ENCODE data around the gene GFRA1. TPM values are rescaled to one million over a fixed set of nuclear protein-coding genes. Genes with fewer than 3 reads are reported as not detected.

The GFRA1 gene
- total and polyA plus RNA-seq, 12 donors, result 0.38 to 9.3 (median 1.7) TPM

DNA sequence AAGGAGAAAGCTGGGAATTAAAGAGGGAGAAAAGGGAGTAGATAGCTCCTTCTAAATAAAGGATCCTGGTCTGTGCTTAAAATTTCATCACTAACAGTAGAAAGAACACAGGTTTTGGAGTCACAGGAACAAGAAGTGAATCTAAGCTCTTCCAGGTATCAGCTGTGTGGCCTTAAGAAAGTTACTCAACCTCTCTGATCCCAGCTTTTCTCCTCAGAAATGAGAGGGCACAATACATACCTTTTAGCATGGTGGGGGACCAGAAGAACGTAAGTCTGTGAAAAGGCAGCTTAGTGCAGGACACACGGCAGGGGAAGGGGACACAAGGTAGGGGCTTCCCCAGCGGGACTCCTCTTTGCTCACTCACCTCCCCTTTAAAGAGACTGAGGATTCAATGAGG, 13.4 kb downstream of the GFRA1 start:
- Histone ChIP-seq H3K9me3 (no peaks in the 10 kb centered on the region), H3K27ac (no peak overlapping the region), H3K4me1 (no peaks in the 10 kb centered on the region), H3K4me3 (no peak overlapping the region), H3K36me3 (no peaks in the 10 kb centered on the region), H3K27me3 (peaks cover 0 to 21% (median 9%) of the 10 kb centered on the region in 7 donors)
- 84 to 93% methylated on average over 3 of the region's 3 CpGs for WGBS, 2 donors
- ATAC-seq, result no peak
- TF ChIP-seq, protein P1, sequence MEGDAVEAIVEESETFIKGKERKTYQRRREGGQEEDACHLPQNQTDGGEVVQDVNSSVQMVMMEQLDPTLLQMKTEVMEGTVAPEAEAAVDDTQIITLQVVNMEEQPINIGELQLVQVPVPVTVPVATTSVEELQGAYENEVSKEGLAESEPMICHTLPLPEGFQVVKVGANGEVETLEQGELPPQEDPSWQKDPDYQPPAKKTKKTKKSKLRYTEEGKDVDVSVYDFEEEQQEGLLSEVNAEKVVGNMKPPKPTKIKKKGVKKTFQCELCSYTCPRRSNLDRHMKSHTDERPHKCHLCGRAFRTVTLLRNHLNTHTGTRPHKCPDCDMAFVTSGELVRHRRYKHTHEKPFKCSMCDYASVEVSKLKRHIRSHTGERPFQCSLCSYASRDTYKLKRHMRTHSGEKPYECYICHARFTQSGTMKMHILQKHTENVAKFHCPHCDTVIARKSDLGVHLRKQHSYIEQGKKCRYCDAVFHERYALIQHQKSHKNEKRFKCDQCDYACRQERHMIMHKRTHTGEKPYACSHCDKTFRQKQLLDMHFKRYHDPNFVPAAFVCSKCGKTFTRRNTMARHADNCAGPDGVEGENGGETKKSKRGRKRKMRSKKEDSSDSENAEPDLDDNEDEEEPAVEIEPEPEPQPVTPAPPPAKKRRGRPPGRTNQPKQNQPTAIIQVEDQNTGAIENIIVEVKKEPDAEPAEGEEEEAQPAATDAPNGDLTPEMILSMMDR (IDR thresholded peaks at IDR 0.05), result no peak
- intact Hi-C loops (cut with DNase I), result no loop called here
- no peak for DNase-seq

DNA sequence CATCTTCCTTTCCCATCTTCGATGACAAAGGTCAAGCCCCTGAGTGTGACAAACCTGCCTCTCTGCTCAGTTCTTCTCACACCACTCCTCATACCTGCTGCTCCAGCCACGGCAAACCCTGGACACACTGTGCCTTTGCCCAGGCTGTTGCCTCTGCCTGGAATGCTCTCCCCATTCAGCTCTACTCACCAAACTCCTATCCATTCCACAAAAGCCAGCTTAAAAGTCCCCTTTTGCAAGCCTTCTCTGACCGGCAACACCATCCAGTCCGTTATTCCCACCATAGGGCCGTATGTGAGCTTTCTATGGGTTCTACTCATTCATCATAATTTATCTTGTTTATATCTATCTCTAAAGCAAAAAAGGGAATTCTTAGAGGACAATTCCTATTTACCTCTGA, 15.2 kb downstream of the GFRA1 start:
- ATAC-seq (no peak), DNase-seq (no peak)
- no peaks in the 10 kb centered on the region for H3K4me1 ChIP-seq
- TF ChIP-seq, protein P1 (IDR thresholded peaks at IDR 0.05), result no peak
- no peak overlapping the region for H3K27ac ChIP-seq
- H3K4me3 ChIP-seq, result no peak overlapping the region
- intact Hi-C loops (cut with DNase I), result no loop called here
- peaks cover 0 to 21% (median 9%) of the 10 kb centered on the region in 7 donors for H3K27me3 ChIP-seq
- WGBS, 2 donors, result 92 to 94% methylated on average over 5 of the region's 5 CpGs
- no peaks in the 10 kb centered on the region for H3K36me3 ChIP-seq
- H3K9me3 ChIP-seq, result no peaks in the 10 kb centered on the region

DNA sequence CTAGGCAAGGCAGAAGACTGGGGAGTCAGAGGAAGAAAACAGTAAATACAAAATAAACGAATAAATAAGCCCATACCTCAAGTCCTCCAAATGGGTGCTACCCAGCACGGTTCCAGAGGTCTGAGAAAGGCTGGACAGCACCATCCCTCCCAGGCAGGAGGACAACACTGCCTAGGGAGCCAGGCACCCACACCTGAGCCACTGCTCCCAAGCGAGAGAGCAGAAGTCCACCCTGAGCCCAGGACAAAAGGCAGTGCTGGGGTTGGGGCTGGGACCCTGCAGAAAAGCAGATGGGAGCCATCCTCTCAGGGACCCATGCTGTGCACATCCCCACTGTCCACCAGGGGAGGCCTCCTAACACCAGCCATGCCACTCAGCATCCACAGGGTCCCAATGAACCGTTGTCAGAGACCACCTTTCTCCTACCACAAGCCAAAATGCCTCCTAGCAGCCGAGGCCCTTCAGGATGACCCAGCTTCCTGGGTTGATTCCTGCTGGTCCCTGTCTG, 16.2 kb downstream of the GFRA1 start:
- Histone ChIP-seq H3K4me3 (no peak overlapping the region), H3K4me1 (no peaks in the 10 kb centered on the region), H3K27me3 (peaks cover 0 to 21% (median 9%) of the 10 kb centered on the region in 7 donors), H3K9me3 (no peaks in the 10 kb centered on the region), H3K27ac (no peak overlapping the region), H3K36me3 (no peaks in the 10 kb centered on the region)
- intact Hi-C loops (cut with DNase I), result no loop called here
- no peak for DNase-seq
- no peak for ATAC-seq
- 55 to 80% methylated on average over 5 of the region's 5 CpGs for WGBS, 2 donors
- TF ChIP-seq, protein P1 (IDR thresholded peaks at IDR 0.05), result no peak

DNA sequence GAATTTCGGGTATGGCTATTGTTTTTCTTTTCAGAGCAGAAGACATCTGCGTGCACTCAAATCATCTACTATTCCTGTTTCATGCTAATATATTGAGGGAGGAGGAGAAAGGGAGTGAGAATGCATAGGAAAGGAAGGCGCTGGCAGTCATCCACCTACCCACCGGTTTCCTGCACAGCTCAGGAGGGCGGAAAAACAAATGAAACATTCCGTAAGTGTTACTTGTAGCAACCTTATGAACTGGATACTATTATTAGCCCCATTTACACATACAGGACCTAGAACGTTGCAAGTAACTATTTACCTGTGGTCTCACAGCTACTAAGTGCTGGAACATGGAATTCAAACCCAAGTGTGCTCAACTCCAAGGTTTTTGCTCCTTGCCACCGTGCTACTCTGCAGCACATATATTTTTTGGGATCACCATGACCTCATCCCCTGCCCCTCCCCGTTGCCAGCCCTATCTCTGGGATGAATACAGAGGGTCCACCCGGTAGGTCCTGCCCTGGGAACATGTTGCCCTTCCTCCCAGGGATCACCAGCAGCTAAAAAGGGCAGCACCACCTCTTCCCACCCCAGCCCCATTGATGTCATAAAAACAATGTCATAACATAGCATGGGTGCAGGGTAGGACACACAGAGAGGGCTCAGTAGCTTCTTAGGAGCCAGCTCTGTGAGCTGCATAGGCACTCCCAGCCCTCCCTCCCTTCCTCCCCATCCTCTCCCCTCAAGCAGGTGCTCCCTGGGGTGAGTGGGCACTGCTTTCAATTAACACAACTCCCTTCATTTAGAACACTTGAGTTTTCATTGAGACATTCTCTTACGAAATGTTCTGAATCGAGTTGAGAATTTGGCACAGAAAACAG, 16.9 kb downstream of the GFRA1 start:
- Histone ChIP-seq H3K27me3 (peaks cover 0 to 18% (median 9%) of the 10 kb centered on the region in 7 donors), H3K4me1 (no peaks in the 10 kb centered on the region), H3K27ac (no peak overlapping the region), H3K36me3 (no peaks in the 10 kb centered on the region), H3K9me3 (no peaks in the 10 kb centered on the region), H3K4me3 (no peak overlapping the region)
- DNase-seq, result no peak
- TF ChIP-seq, protein P1 (IDR thresholded peaks at IDR 0.05), result no peak
- ATAC-seq, result no peak
- intact Hi-C loops (cut with DNase I), result no loop called here
- WGBS, 2 donors, result 60 to 63% methylated on average over 12 of the region's 12 CpGs
